ENCODE measurements around the gene CPE. TPM values are rescaled to one million over a fixed set of nuclear protein-coding genes. Genes with fewer than 3 reads are reported as not detected.

Gene CPE
- polyA plus RNA-seq, 1 of the 3 experiments (the other 2 are of a cell fraction) = 18.2 TPM

DNA sequence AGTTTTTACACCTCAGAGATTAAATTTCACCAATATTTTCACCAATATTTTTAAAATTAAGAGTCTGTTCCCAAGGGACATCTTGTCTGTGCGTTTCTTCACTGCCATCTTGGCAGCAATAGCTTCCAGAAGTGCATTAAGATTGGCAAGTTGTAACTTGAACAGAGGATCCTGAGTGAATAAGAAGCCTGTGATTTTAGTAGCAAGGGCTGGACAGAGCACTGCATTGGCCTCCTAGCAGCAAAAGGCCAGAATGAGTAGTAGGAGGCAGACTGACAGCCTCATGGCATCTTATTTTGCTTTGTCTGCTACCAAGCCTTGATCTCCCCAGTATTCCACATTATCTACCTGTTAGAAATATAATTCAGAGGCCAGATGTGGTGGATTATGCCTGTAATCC is 138.4 kb downstream of the CPE start:
- Histone ChIP-seq H3K9me2 (no peaks in the 10 kb centered on the region), H3K9me3 (no peaks in the 10 kb centered on the region), H3K79me2 (ENCODE audit: insufficient read depth) (no peaks in the 10 kb centered on the region), H2AFZ (ENCODE audit: low read depth) (no peak overlapping the region), H3K27ac (ENCODE audit: low read depth in 2 of 2, low read length in 1 of 2) (no peak overlapping the region), H4K20me1 (ENCODE audit: insufficient read depth) (no peaks in the 10 kb centered on the region), H3K36me3 (replicated peaks in 1 of 2; ENCODE audit: control insufficient read depth in 1 of 2, insufficient read depth in 2 of 2, low read length in 1 of 2) (no peaks in the 10 kb centered on the region), H3K9ac (no peak overlapping the region), H3K4me3 (ENCODE audit: low read depth in 2 of 2, low read length in 1 of 2) (no peak overlapping the region), H3K4me2 (no peak overlapping the region), H3K4me1 (ENCODE audit: control insufficient read depth in 1 of 2, insufficient read depth in 2 of 2, low read depth in 1 of 2, low read length in 1 of 2) (peaks cover 0 to 7% of the 10 kb centered on the region in 2 experiments; a peak in 2 of 4 replicates), H3K27me3 (ENCODE audit: insufficient read depth) (no peaks in the 10 kb centered on the region), H3F3A (replicated peaks; ENCODE audit: insufficient read depth) (no peaks in the 10 kb centered on the region)
- 53% methylated on average over 1 of the region's 1 CpG for WGBS (ENCODE audit: low lambda C conversion rate)
- CTCF ChIA-PET = no interaction called here
- POLR2A ChIA-PET = no interaction called here
- no peak for DNase-seq
- TF ChIP-seq TCF12 (IDR thresholded peaks at IDR 0.05) (no peak), POLR2AphosphoS5 (IDR thresholded peaks at IDR 0.05; ENCODE audit: low read depth, low read length) (no peak), RCOR1 (IDR thresholded peaks at IDR 0.05; ENCODE audit: low read length) (no peak)

DNA sequence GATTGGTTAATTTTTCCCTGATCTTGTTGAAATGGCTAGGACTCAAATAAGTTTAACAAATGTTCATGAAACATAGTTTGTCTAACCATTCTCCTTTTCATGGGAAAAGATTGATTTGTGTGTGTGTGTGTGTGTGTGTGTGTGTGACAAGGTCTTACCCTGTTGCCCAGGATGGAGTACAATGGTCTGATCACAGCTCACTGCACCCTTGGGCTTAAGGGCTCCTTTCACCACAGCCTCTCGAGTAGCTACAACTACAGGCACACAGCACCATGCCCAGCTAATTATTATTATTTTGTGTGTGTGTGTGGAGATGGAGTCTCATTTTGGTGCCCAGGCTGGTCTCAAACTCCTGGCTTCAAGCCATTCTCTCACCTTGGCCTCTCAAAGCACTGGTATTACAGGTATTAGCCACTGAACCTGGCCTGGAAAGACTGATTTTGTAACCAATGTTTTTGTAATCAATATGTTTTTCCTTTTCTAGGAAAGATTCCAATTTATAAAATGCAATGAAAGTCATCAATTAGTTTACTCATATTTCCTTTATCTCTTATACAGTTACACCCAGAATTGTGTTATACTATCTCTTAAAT is 139.3 kb downstream of the CPE start:
- Histone ChIP-seq H3K4me2 (no peak overlapping the region), H2AFZ (ENCODE audit: low read depth) (no peak overlapping the region), H3K9me2 (no peaks in the 10 kb centered on the region), H3F3A (replicated peaks; ENCODE audit: insufficient read depth) (no peaks in the 10 kb centered on the region), H3K79me2 (ENCODE audit: insufficient read depth) (no peaks in the 10 kb centered on the region), H3K9me3 (no peaks in the 10 kb centered on the region), H3K4me1 (ENCODE audit: control insufficient read depth in 1 of 2, insufficient read depth in 2 of 2, low read depth in 1 of 2, low read length in 1 of 2) (no peaks in the 10 kb centered on the region), H3K36me3 (replicated peaks in 1 of 2; ENCODE audit: control insufficient read depth in 1 of 2, insufficient read depth in 2 of 2, low read length in 1 of 2) (no peaks in the 10 kb centered on the region), H3K27me3 (ENCODE audit: insufficient read depth) (no peaks in the 10 kb centered on the region), H3K9ac (no peak overlapping the region), H4K20me1 (ENCODE audit: insufficient read depth) (no peaks in the 10 kb centered on the region), H3K27ac (ENCODE audit: low read depth in 2 of 2, low read length in 1 of 2) (no peak overlapping the region), H3K4me3 (ENCODE audit: low read depth in 2 of 2, low read length in 1 of 2) (no peak overlapping the region)
- ChIA-PET POLR2A (no interaction called here), CTCF (no interaction called here)
- 30% methylated on average over 1 of the region's 1 CpG for WGBS (ENCODE audit: low lambda C conversion rate)
- TF ChIP-seq, protein P1, sequence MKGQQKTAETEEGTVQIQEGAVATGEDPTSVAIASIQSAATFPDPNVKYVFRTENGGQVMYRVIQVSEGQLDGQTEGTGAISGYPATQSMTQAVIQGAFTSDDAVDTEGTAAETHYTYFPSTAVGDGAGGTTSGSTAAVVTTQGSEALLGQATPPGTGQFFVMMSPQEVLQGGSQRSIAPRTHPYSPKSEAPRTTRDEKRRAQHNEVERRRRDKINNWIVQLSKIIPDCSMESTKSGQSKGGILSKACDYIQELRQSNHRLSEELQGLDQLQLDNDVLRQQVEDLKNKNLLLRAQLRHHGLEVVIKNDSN (IDR thresholded peaks at IDR 0.05; ENCODE audit: borderline replicate concordance, low read depth) = no peak
- TF ChIP-seq JUND (IDR thresholded peaks at IDR 0.05) = no peak
- TF ChIP-seq FOXJ3 (CRISPR knock-in tag; IDR thresholded peaks at IDR 0.05) = no peak
- TF ChIP-seq, protein P2, sequence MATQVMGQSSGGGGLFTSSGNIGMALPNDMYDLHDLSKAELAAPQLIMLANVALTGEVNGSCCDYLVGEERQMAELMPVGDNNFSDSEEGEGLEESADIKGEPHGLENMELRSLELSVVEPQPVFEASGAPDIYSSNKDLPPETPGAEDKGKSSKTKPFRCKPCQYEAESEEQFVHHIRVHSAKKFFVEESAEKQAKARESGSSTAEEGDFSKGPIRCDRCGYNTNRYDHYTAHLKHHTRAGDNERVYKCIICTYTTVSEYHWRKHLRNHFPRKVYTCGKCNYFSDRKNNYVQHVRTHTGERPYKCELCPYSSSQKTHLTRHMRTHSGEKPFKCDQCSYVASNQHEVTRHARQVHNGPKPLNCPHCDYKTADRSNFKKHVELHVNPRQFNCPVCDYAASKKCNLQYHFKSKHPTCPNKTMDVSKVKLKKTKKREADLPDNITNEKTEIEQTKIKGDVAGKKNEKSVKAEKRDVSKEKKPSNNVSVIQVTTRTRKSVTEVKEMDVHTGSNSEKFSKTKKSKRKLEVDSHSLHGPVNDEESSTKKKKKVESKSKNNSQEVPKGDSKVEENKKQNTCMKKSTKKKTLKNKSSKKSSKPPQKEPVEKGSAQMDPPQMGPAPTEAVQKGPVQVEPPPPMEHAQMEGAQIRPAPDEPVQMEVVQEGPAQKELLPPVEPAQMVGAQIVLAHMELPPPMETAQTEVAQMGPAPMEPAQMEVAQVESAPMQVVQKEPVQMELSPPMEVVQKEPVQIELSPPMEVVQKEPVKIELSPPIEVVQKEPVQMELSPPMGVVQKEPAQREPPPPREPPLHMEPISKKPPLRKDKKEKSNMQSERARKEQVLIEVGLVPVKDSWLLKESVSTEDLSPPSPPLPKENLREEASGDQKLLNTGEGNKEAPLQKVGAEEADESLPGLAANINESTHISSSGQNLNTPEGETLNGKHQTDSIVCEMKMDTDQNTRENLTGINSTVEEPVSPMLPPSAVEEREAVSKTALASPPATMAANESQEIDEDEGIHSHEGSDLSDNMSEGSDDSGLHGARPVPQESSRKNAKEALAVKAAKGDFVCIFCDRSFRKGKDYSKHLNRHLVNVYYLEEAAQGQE (IDR thresholded peaks at IDR 0.05; ENCODE audit: low read depth, low read length) = no peak
- TF ChIP-seq NRF1 (IDR thresholded peaks at IDR 0.05; ENCODE audit: low read depth, low read length) = no peak
- TF ChIP-seq SMC3 (IDR thresholded peaks at IDR 0.05; ENCODE audit: low read depth, low read length) = no peak
- no peak for TF ChIP-seq ELF1 (IDR thresholded peaks at IDR 0.05)
- no peak for DNase-seq
